HG03108 (cell line): ENCODE data around the gene ZCRB1.
"Not testable (repeated sequence)": the region's sequence is repeated elsewhere in the genome, so short reads cannot be mapped to it uniquely, and the experiment has no call there.

Experiments used
- ATAC-seq: cut with Tn5 transposase; IDR thresholded peaks from one replicate; pipeline ENCODE4 v1.9.1; 2021; ENCODE audit warnings: moderate library complexity; ENCODE audit not compliant: unreplicated experiment

ZCRB1 gene

GRCh38 chr12:42325653-42326474 lies at the start of gene ZCRB1, which contains the start of gene PPHLN1:
ZCRB1 (minus strand) TSS chr12:42326094; CDS start chr12:42324102, 1,992 bp downstream.
PPHLN1 (plus strand) TSS chr12:42326167; CDS start chr12:42335903, 9,736 bp downstream.
- peak; percentile 93 for ATAC-seq

- no peak for ATAC-seq
These were observed 47.8 kb upstream of the ZCRB1 start for GRCh38 chr12:42373669-42374068.

- peak; percentile 87 for ATAC-seq
These were observed 46.4 kb upstream of the ZCRB1 start for GRCh38 chr12:42372154-42372791.

GRCh38 chr12:42370013-42370412 lies 44.1 kb upstream of the ZCRB1 start:
- ATAC-seq = no peak

- no peak for ATAC-seq
These were observed 39.6 kb upstream of the ZCRB1 start for GRCh38 chr12:42365486-42365885.

- ATAC-seq = no peak
These were observed 38.8 kb upstream of the ZCRB1 start for GRCh38 chr12:42364692-42365091.

GRCh38 chr12:42362647-42363260 lies 36.9 kb upstream of the ZCRB1 start:
- no peak for ATAC-seq

GRCh38 chr12:42361909-42362646 lies 36.2 kb upstream of the ZCRB1 start:
- ATAC-seq = no peak

- ATAC-seq = peak; percentile 65
These were observed 35.0 kb upstream of the ZCRB1 start for GRCh38 chr12:42360747-42361403.

- no peak for ATAC-seq
These were observed 30.4 kb upstream of the ZCRB1 start for GRCh38 chr12:42356344-42356743.

GRCh38 chr12:42350021-42350407 lies 24.1 kb upstream of the ZCRB1 start:
- ATAC-seq = not testable (repeated sequence)

- ATAC-seq = not testable (repeated sequence)
These were observed 23.5 kb upstream of the ZCRB1 start for GRCh38 chr12:42349119-42350020.

GRCh38 chr12:42346403-42347002 lies 20.6 kb upstream of the ZCRB1 start:
- ATAC-seq = no peak

- no peak for ATAC-seq
These were observed 17.8 kb upstream of the ZCRB1 start for GRCh38 chr12:42343721-42344120.

- ATAC-seq = no peak
These were observed 16.1 kb upstream of the ZCRB1 start for GRCh38 chr12:42342028-42342427.

- ATAC-seq = no peak
These were observed 12.4 kb upstream of the ZCRB1 start for GRCh38 chr12:42338280-42338679.

GRCh38 chr12:42336286-42336685 lies 10.4 kb upstream of the ZCRB1 start:
- ATAC-seq = no peak

- peak; percentile 70 for ATAC-seq
These were observed 6.7 kb upstream of the ZCRB1 start for GRCh38 chr12:42332301-42333285.
